Heart left ventricle (tissue), 16 donors: ENCODE data around the gene PIGZ. TPM values are rescaled to one million over a fixed set of nuclear protein-coding genes. Genes with fewer than 3 reads are reported as not detected.

ENCODE experiments used
- ATAC-seq, 4 donors: fragments of 200-7000 bp; cut with Tn5 transposase; one replicate each; pipeline ENCODE4 v1.9.1; 2020 to 2022; ENCODE audit warnings: moderate library complexity in 4 of 4, mild to moderate bottlenecking in 3 of 4, moderate number of reproducible peaks in 1 of 4
- DNase-seq, 5 donors: peaks; one replicate each; pipeline ENCODE4 v3.0.0-alpha.2; 2020
- H3K27ac ChIP-seq, 12 donors: fragments of 200-600 bp; sonication (generic) in 4 of 12; one replicate each; pipeline versions ENCODE4 v1.5.0 to v1.8.0; 2016 to 2022; ENCODE audit warnings: mild to moderate bottlenecking in 2 of 12
- H3K27me3 ChIP-seq, 9 donors: fragments of 200-600 bp; sonication (generic) in 2 of 9; one replicate each; pipeline versions ENCODE4 v1.5.1 to v1.8.0; 2016 to 2022; ENCODE audit warnings: mild to moderate bottlenecking in 3 of 9
- H3K36me3 ChIP-seq, 9 donors: fragments of 200-600 bp; sonication (generic) in 2 of 9; one replicate each; pipeline versions ENCODE4 v1.5.0 to v1.8.0; 2018 to 2022; ENCODE audit warnings: mild to moderate bottlenecking in 2 of 9
- H3K4me1 ChIP-seq, 12 donors: fragments of 200-600 bp; sonication (generic) in 4 of 12; one replicate each; pipeline versions ENCODE4 v1.5.0 to v1.8.0; 2016 to 2022; ENCODE audit warnings: mild to moderate bottlenecking in 3 of 12
- H3K4me3 ChIP-seq, 12 donors: fragments of 200-600 bp; sonication (generic) in 4 of 12; one replicate each; pipeline versions ENCODE4 v1.5.0 to v1.8.0; 2017 to 2022; ENCODE audit warnings: mild to moderate bottlenecking in 9 of 12, moderate library complexity in 4 of 12
- H3K9me3 ChIP-seq, 12 donors: fragments of 200-600 bp; sonication (generic) in 4 of 12; one replicate each; pipeline versions ENCODE4 v1.5.0 to v1.8.0; 2016 to 2022; ENCODE audit warnings: mild to moderate bottlenecking in 1 of 12
- POLR2A ChIP-seq, 2 donors: fragments of 450-650 bp; IDR thresholded peaks; one replicate each; pipeline ENCODE4 v1.6.1; 2017; ENCODE audit warnings: antibody characterized with exemption in 2 of 2, mild to moderate bottlenecking in 2 of 2, moderate library complexity in 2 of 2
- WGBS, 4 donors: extraction: QIAGEN DNeasy Blood & Tissue Kit in 2 of 4; methylation state at CpG; one replicate each; pipeline versions ENCODE4 v1.1.5 to v1.1.7; 2013 to 2018; 5-methylcytosine and 5-hydroxymethylcytosine counted together
- intact Hi-C, 10 donors: fragments of 100-400 bp; cut with DNase I; formaldehyde crosslinking; loops; one replicate each; pipeline versions ENCODE4 v1.11.1 to v1.14.2; 2022
- polyA plus RNA-seq, 2 donors: library from polyadenylated mRNA; stranded (reverse); fragments of 200-250 nt; gene quantifications; one replicate each; pipeline ENCODE4 v1.2.3, GENCODE V29; 2013
- total RNA-seq, 9 donors: library from RNA; depleted of rRNA in 2 of 9; stranded (reverse); fragments of >200 nt in 2 of 9; fragmentation: NEBNext Ultra II Directional in 3 of 9; extraction: Animal tissue kit (Norgen Biotek cat#: 25700) in 3 of 9; gene quantifications; one replicate each; pipeline versions ENCODE4 v1.1.0 to v1.2.4, GENCODE V29; 2016 to 2023
- TF ChIP-seq, protein P1 (sequence below), 12 donors: fragments of 200-600 bp; sonication (generic) in 4 of 12; IDR thresholded peaks; one replicate each; pipeline versions ENCODE4 v1.5.0 to v1.8.0; 2018 to 2022; ENCODE audit warnings: antibody characterized with exemption in 12 of 12, mild to moderate bottlenecking in 5 of 12
- donor health status: ischemic (EF 13 %, LVEDD 7.1; RV severe dilation, severe dysfunction).
- donor health status: healthy with polysubstance abuse.
- donor health status: DM: no; HTN: yes; CAD: no.
- donor health status: DM: no; HTN: no; CAD: no.
- donor health status: ischemic (EF 25% LVEDD 6.9; RV normal size, moderate dysfunction).
- donor health status: ischemic (EF 25% LVEDD 5.7; RV mildly dilated, moderate dysfunction).
- donor health status: healthy.
- donor health status: DM: yes; HTN: yes; CAD: no.
- donor health status: ischemic (EF 35%, LVEDD 5.7; RV mildly dilated, moderate dysfunction).
- donor health status: nonischemic (EF 11% LVEDD 7.7; RV severe dilation, severe dysfunction).
- donor health status: DM: yes; HTN: yes; CAD: no.
- donor health status: PGD.
- donor health status: ischemic (EF 29% LVEDD 5.4; RV normal size, mild dysfunction).
- donor health status: nonischemic (EF 23%, LVEDD 6.1; RV moderate dilation, normal function).

PIGZ gene
- total and polyA plus RNA-seq, 11 donors, result 2.3 to 8.0 (median 5.9) TPM

- H3K9me3 ChIP-seq, result no peaks in the 10 kb centered on the region
- no peak overlapping the region for H3K4me3 ChIP-seq
- 82 to 88% (median 86%) methylated on average over 9 of the region's 9 CpGs for WGBS, 4 donors
- no peak overlapping the region for H3K27ac ChIP-seq
- H3K36me3 ChIP-seq, result no peaks in the 10 kb centered on the region
- intact Hi-C loops, result loop anchor here in 1 of 10 donors (10.0 kb wide), 1 partner anchor 418 kb away; no protein-coding TSS in a partner anchor
- no peak for TF ChIP-seq POLR2A (IDR thresholded peaks at IDR 0.05)
- TF ChIP-seq, protein P1, sequence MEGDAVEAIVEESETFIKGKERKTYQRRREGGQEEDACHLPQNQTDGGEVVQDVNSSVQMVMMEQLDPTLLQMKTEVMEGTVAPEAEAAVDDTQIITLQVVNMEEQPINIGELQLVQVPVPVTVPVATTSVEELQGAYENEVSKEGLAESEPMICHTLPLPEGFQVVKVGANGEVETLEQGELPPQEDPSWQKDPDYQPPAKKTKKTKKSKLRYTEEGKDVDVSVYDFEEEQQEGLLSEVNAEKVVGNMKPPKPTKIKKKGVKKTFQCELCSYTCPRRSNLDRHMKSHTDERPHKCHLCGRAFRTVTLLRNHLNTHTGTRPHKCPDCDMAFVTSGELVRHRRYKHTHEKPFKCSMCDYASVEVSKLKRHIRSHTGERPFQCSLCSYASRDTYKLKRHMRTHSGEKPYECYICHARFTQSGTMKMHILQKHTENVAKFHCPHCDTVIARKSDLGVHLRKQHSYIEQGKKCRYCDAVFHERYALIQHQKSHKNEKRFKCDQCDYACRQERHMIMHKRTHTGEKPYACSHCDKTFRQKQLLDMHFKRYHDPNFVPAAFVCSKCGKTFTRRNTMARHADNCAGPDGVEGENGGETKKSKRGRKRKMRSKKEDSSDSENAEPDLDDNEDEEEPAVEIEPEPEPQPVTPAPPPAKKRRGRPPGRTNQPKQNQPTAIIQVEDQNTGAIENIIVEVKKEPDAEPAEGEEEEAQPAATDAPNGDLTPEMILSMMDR (IDR thresholded peaks at IDR 0.05), result no peak
- H3K27me3 ChIP-seq, result no peaks in the 10 kb centered on the region
- DNase-seq (no peak), ATAC-seq (no peak)
- peaks cover 0 to 3% (median 0%) of the 10 kb centered on the region in 12 donors for H3K4me1 ChIP-seq
These were observed 6.3 kb downstream of the PIGZ start for GRCh38 chr3:196962108-196962929.

- no peaks in the 10 kb centered on the region for H3K27me3 ChIP-seq
- peaks cover 0 to 10% (median 4%) of the 10 kb centered on the region in 9 donors for H3K36me3 ChIP-seq
- H3K4me3 ChIP-seq, result no peak overlapping the region
- intact Hi-C loops, result no loop called here
- H3K27ac ChIP-seq, result no peak overlapping the region
- ATAC-seq (no peak), DNase-seq (no peak)
- H3K4me1 ChIP-seq, result no peaks in the 10 kb centered on the region
- TF ChIP-seq, protein P1 (IDR thresholded peaks at IDR 0.05), result no peak
- no peak for TF ChIP-seq POLR2A (IDR thresholded peaks at IDR 0.05)
- H3K9me3 ChIP-seq, result no peaks in the 10 kb centered on the region
- WGBS, 4 donors, result 80 to 90% (median 82%) methylated on average over 7 of the region's 7 CpGs
These were observed 13.8 kb downstream of the PIGZ start for GRCh38 chr3:196954832-196955231.

DNA sequence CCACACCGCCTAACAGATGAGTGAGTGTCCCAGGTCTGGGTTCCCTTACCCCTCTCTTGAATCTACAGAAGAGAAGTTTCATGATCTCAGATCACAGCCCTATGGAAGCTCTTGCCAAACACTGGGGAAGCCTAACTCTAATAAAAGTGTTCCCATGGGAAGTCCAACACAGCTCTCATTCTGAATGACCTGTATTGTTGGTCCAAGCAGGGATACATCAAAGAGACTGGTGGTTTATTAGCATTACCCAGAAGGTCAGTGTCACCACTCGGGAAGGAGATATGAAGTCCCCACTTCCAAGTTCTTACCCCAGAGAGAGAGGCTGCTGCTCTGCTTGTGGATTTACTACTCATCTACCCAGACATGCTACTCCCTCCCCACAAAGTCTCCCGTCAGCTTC lies 17.3 kb downstream of the PIGZ start:
- TF ChIP-seq, protein P1 (IDR thresholded peaks at IDR 0.05), result no peak
- TF ChIP-seq POLR2A (IDR thresholded peaks at IDR 0.05), result no peak
- Histone ChIP-seq H3K36me3 (peaks cover 0 to 10% (median 4%) of the 10 kb centered on the region in 9 donors), H3K4me1 (no peaks in the 10 kb centered on the region), H3K27me3 (no peaks in the 10 kb centered on the region), H3K27ac (no peak overlapping the region), H3K9me3 (no peaks in the 10 kb centered on the region), H3K4me3 (no peak overlapping the region)
- no peak for DNase-seq
- 84 to 94% (median 88%) methylated on average over 3 of the region's 3 CpGs for WGBS, 4 donors
- intact Hi-C loops, result no loop called here
- no peak for ATAC-seq

DNA sequence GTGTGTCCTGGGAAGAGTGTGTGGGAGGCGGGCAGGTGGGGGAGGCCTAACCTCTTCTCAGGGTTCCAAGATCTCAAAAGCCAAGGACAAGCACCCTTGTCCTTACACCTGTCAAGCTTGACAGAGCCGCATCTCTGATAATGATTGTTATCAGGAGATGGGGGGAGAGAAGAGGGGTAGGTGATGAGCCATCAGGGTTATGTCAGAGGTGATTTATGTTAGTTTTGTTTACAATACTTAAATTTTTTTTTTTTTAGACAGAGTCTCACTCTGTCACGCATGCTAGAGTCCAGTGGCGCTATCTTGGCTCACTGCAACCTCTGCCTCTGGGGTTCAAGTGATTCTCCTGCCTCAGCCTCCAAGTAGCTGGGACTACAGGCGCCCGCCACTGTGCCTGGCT lies 18.9 kb downstream of the PIGZ start:
- no peaks in the 10 kb centered on the region for H3K4me1 ChIP-seq
- ATAC-seq, result no peak
- no peaks in the 10 kb centered on the region for H3K27me3 ChIP-seq
- no peak for DNase-seq
- TF ChIP-seq, protein P1 (IDR thresholded peaks at IDR 0.05), result no peak
- no peak for TF ChIP-seq POLR2A (IDR thresholded peaks at IDR 0.05)
- intact Hi-C loops, result loop anchor here in 1 of 10 donors (10.0 kb wide), 1 partner anchor 215 kb away; the partner anchor contains the start of gene PAK2
- WGBS, 4 donors, result 93 to 98% (median 97%) methylated on average over 6 of the region's 6 CpGs
- peaks cover 0 to 15% (median 6%) of the 10 kb centered on the region in 9 donors for H3K36me3 ChIP-seq
- no peak overlapping the region for H3K4me3 ChIP-seq
- no peak overlapping the region for H3K27ac ChIP-seq
- no peaks in the 10 kb centered on the region for H3K9me3 ChIP-seq
